HG03575 (cell line): ENCODE measurements around the gene MRPL21.

Experiments
- ATAC-seq: cut with Tn5 transposase; IDR thresholded peaks from one replicate; pipeline ENCODE4 v1.9.1; 2021; ENCODE audit not compliant: unreplicated experiment, insufficient number of reproducible peaks, low FRiP score; ENCODE audit errors: extremely low read depth

MRPL21 gene

GRCh38 chr11:68903288-68904247 is at the start of gene MRPL21, which contains the start of gene IGHMBP2:
TSS of gene MRPL21 (minus strand) at chr11:68903832. CDS start at chr11:68903810, 22 bp downstream.
TSS of gene IGHMBP2 (plus strand) at chr11:68903891. CDS start at chr11:68903953, 62 bp downstream.
- ATAC-seq: no peak

- ATAC-seq: no peak
Measured at GRCh38 chr11:68950762-68951161, 47.1 kb upstream of the MRPL21 start.

GRCh38 chr11:68950270-68950669 is 46.6 kb upstream of the MRPL21 start:
- ATAC-seq: no peak

- no peak for ATAC-seq
Measured at GRCh38 chr11:68948935-68949334, 45.3 kb upstream of the MRPL21 start.

- no peak for ATAC-seq
Measured at GRCh38 chr11:68948496-68948895, 44.9 kb upstream of the MRPL21 start.

- no peak for ATAC-seq
Measured at GRCh38 chr11:68947151-68947550, 43.5 kb upstream of the MRPL21 start.

- no peak for ATAC-seq
Measured at GRCh38 chr11:68946416-68947090, 42.9 kb upstream of the MRPL21 start.

GRCh38 chr11:68942751-68943271 is 39.2 kb upstream of the MRPL21 start:
- ATAC-seq: no peak

- ATAC-seq: no peak
Measured at GRCh38 chr11:68942095-68942620, 38.5 kb upstream of the MRPL21 start.

GRCh38 chr11:68941324-68942094 is 37.9 kb upstream of the MRPL21 start:
- no peak for ATAC-seq

GRCh38 chr11:68940651-68941323 is 37.2 kb upstream of the MRPL21 start:
- no peak for ATAC-seq

GRCh38 chr11:68939583-68940555 is 36.2 kb upstream of the MRPL21 start:
- no peak for ATAC-seq

- no peak for ATAC-seq
Measured at GRCh38 chr11:68938816-68939582, 35.4 kb upstream of the MRPL21 start.

- no peak for ATAC-seq
Measured at GRCh38 chr11:68938088-68938487, 34.5 kb upstream of the MRPL21 start.

- ATAC-seq: no peak
Measured at GRCh38 chr11:68936676-68937620, 33.3 kb upstream of the MRPL21 start.

- ATAC-seq: no peak
Measured at GRCh38 chr11:68936358-68936636, 32.7 kb upstream of the MRPL21 start.
